Activated CD8-positive, alpha-beta memory T cell treated with anti-CD3 and anti-CD28 coated beads, Interleukin-2, amount 50 U/mL, for 48 hours (primary cell): ENCODE data around the gene ELMO1.

Source experiments
- DNase-seq: peaks from one replicate; pipeline ENCODE4 v3.0.0-alpha.2; 2020

ELMO1 gene

DNA sequence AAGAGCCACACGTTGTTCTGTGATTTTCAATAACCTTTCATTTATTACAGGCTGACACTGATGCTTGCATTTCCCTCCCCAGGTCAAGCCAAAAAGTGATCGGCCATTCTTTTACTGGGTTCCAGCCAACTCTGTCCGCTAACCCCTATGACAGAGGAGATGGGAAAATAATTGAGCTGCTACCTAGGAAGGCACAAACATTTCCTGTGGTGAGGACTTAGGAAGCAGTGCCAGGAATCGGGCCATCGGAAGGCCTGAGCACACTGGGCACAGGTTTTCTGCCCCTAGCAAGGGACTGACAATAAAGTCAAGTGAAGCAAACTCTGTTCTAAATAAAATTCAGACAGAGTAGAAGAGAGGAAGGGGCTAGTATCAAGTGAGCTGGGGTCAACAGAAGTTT is 411.4 kb downstream of the ELMO1 start:
- no peak for DNase-seq

DNA sequence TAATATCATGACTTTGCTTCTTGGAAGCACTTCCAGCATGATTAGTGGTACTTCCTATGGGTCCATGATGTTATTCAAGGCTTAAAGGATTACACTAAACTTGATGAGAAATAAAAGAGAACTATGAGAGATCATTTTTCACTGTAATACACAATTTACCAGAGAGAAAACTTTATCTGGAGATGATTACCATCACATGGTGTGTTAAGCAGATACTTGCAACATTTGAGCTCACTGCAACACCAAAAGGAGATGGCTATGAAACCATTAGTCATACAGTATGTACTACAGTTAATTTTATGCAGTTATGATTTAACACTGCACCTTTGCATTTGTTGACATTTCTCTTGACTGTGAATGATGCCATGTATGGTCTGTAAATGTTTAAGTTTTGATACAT is 413.0 kb downstream of the ELMO1 start:
- no peak for DNase-seq

DNA sequence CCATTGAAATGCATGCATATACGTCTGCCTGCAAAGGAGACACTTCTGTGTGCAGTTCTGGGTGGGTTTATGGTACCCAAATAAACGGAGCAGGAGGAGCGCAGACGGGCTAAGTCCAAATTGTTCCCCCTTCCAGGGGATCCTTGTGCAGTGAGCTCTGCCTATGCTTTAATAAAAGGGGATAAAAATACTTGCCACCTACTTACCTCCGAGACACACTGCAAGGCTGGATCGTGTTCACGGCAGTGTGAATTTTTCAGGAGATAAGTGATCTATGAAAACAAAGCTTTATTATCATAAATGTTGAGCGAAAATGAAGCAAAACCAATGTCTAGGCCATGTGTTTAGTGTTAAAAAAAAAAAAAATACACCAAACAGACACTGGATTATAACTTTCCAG is 415.5 kb downstream of the ELMO1 start:
- no peak for DNase-seq

DNA sequence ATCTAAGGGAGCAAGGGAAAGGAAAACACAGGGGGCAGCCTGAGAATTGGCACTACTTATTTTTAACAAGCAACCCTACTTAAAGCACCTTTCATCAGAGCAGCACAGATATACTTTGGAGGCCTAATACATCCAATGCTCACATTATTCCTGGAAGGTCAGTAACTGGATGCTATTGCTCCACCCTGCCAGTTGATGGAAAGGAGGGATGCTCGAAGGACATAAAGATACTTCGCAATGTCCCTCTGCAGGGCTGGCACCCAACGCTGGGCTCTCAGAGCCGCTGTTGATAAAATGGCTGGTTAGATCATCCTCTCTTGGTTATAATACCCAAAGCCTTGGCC is 416.4 kb downstream of the ELMO1 start:
- DNase-seq: no peak

DNA sequence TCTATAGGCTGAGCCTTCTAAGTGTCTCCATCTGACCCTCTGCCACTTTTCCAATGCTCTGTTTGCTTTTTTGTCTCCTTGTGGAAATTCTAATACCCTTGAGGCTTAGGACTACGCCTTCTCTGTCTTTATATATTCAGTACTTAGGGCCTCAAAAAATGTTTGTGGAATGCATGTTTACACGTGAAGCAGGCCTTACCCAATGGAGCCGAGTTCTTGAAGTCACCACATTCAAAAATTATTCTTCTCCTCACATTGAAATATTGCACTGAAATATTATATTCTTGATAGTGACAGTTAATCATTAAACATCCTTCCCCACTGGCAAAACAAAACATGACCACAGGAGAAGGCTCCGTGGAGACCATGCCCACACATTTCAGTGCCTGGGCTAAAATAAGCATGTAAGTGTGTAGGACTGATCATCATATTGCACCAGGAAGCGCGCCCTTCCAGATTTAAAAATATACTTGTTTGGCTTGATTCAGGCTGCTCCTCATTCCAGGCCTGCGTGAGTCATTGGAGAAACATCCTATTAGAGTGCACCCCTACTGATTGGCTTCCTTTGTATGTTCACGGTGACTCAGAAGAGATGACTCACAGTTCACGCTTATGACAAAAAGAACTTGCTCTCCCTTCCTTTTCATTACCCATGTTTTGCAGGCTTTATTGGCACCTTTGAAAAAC is 416.9 kb downstream of the ELMO1 start:
- DNase-seq: no peak

DNA sequence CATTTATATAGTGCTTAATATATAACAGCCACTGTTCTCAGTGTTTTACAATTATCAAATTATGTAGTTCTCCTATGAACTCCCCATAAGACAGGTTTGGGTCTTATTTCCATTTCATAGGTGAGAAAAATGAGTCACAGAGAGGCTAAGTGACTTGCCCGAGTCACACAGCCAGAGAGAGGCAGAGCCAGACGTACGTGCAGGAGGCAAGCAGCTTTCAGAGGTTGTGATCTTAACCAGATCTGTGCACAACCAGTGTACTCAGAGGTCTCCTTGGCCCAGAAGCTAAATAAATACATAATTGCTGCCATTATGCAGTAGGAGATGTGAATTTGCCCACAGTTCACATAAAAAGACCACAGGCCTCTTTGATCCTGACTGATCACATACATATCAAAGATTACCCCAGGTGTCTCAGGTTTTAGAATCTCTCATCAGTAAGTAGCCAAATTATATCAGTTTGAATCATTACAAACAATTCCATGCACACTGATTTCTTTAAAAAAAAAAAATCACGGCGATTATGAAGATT is 419.7 kb downstream of the ELMO1 start:
- peak; percentile 60 for DNase-seq

DNA sequence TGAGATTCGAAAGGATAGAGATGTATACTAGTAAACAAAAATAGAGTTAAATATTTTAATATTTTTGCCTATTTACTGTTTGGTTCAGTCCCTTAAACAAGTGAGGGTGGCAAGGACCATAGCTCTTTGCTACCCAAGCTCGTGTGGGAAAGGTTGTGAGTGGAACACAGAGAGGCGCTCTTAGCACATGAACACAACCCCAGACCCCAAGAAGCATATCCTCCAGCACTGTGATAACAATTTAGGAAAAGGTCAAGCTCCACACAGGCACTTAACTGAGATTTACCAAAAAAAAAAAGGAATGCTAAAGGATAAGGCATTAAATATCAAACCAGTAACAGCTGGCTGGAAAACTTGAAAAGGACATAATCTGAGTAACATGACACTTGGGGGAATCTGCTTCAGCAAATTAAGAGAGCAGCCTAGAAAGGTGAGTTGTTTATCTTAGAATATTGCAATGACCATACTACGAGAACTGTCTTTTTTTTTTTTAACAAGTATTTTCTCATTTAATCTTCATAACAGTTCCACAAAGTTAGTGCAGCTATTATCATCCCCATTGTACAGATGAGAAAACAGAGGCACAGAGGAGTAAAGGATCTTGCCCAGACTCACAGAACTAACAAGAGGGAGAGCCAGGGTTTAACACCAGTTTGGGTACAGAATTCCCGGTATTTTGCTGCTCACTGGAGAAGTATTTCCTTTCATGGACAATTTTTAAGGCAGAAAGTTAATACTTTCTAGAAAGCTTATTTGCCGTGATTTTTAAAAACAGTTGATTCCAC is 420.9 kb downstream of the ELMO1 start:
- DNase-seq: no peak

DNA sequence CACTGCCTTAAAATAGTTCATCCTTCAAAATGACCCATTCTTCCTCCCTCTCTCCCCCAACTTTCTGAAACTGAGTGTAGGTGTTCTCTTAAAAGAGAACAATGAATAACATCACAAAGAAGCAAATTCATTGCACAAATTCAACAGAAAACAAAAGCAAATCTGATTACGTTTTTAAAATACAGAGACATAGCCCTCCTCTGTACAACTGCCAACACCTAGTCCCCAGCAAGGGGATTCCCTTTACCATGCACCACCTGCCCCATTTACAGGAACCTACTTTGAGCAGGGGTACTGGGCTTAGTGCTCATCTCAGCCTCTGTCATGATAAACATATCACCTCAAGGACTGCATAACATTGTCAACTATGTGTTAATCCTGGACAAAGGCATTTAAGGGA is 421.6 kb downstream of the ELMO1 start:
- no peak for DNase-seq

DNA sequence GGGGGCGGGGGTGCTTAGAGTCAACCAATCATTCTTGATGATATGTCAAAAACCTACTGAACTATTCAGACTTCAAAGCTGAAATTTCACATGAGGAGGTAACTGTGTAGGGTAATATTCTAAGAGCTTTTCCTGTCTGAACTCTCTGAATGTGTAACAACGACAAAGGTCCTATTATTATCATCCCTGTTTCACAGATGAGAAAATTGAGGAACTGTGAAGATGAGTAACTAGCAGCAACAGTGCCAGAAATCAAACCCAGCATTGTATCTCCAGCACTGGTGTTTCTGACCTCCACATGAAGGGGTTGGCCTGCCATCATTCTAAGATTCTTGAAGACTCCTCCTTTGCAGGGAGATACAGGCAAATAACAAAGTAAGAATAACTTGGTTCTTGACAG is 429.7 kb downstream of the ELMO1 start:
- DNase-seq: no peak

DNA sequence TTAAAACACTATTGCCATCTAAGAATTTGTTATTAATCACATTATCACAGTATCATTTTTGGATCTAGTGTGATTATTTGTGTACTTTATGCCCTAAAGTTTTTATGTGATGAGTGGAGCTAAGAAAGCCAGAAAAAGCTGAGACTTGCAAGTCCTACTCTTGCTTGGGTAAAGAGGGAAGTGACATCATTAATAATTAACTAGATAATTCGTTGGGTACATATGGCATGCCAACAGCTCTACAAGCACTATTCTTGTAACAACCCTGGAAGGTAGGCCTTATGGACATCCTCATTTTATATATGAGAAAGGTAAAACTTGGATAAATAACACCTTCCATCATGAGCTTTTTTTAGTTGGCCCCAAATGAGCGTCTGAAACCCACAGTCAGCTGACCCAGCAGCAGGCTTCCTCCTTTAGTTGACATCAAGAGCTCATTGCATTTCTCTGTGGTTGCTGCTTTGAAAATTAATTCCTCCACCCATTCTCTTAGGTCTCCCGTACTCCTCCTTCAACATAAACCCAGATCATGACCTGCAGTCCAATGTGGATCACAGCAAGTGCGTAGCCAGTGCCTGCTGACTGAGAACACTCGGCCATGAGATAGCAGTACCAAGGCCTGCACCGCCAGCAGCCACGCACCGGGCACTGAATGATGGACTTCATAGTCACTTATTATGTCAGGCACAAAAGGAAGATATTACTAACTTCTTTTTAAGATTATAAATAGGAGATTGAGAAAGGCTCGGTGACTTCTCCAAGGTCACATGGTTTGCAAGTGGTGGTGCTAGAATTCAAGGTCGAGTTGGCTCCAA is 432.4 kb downstream of the ELMO1 start:
- DNase-seq: no peak

DNA sequence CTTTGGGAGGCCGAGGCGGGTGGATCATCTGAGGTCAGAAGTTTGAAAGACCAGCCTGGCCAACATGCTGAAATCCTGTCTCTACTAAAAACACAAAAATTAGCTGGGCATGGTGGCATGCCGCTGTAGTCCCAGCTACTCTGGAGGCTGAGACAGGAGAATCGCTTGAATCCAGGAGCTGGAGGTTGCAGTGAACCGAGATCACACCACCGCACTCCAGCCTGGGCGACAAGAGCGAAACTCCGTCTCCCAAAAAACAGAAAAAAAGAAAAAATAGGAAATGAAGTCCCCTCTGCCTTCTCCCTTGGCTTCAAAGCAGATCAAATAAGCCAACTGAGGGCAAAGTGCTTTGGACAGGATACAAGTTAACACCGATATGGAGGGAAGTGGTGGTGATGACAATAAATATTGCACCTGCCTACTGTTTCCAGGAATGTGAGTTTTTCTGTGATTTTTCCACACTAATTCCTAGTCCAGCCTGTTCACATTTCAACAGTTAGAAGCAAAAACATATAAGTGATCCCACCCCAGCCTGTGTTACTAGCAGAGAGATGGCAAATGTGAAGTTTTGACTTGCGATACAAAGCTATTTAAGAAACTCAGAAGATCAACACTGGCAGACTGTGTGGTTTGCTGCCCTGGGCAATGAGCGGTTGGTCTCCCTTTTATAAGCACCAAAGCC is 433.2 kb downstream of the ELMO1 start:
- no peak for DNase-seq

DNA sequence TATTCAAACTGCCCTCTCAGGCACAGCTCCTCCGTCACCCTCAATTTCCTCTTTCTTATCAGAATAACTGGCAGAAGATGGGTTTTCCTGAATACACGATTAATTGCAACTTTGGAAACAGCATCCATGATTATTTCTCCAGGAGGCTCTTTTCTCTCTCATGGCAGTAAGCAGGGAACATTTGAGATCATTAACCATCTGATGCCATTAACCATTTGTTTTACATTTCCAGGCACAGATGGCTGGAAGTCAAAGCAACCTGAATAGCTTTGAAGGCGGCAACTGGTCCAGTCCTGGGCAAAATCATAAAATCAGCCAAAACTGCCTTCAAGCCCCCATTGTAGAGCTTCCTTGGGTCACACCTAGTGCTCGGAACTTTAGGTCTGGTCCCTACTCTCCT is 434.9 kb downstream of the ELMO1 start:
- DNase-seq: no peak

DNA sequence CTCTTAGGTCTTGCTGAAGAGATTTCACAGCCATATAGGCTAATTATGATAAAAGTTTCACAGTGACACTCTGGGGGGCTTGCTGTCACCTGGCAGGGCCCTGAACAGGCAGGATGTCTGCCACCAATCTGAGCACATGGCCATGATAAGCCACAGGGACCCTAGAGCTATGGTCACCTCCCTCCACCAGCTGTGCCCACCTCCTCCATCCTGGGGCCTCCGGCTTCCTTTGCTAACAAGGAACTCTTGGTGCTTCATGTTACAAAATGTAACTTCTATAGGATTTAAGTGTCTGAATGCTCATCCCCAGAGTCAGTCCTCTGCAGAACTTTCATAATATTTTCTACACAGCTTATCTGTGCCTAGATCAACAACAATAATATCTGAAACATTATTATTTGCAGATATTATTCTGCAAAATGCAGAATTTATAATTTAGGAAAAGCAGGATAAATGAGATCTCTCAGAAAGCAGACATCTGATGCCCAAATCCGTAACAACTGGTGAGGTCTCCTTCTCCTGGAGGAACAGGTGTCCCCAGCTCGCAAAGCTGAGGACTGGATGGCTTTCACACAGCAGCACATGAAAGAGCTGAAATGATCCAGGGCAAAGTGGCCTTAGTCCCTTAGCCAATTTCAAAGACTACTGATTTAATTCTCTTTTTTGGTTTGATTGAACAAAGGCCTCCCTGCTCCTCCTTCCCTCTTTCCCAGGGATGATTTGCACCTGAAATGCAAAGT is 437.3 kb downstream of the ELMO1 start:
- no peak for DNase-seq

DNA sequence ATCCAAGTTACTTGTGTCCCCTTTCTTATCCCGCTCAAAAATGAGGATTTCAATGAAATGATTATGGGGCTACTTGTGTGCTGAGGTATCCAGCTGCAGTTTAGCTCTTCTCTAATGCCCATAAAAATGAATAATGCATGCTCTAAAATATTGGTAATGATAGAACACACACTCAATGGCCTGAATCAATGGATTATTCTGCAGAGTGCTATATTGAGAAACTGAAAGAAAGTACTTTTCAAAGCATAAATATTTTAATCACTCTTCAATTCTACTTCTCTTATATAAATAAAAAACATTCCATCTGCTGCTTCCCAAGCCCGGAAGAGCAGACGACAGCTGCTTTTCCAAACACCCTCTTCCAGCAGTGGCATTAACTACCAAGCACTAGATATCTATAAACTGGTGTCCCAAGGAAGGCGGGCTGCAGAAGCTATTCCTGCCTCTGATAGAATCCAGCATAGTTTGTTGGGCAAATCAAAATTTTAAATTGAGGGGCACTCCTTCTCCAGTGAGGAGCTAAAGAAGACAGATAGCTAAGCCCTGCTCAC is 439.5 kb downstream of the ELMO1 start:
- no peak for DNase-seq

DNA sequence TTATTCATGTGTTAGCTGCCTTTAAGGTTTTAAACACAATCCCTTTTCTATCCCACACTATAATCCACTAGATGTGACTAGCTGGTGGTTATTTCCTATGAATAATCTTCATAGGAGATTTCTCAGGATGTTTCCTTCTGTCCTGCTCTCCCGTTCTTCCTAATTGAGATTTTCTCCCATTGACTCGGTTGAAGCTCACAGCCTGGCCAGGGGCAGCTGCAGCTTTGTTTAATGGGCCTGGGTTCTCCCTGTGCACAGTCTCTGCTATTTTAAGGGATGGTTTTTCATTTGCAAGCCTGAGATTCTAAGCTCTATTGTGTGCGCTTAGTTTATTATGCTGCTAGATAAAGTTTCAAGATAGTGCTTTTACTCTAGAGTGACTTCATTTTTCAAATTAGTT is 441.0 kb downstream of the ELMO1 start:
- DNase-seq: no peak

DNA sequence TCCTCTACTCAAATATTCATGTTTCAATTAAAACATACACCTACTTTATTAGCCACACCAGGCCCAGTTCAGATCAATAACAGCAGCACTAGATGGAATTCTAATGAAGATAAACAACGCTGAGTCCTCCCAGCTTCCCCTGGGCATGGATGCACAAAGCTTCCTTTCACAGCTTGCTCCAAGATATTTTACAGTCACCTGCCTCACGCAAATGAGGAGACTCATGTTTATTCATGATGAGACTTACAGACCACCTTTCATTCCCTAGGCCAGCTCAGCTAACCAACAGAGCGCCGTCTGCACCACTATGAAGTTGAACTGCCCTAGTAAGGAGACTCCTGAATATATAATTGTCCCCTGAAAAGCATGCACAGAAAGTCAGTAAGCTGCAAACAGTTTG is 441.4 kb downstream of the ELMO1 start:
- DNase-seq: no peak

DNA sequence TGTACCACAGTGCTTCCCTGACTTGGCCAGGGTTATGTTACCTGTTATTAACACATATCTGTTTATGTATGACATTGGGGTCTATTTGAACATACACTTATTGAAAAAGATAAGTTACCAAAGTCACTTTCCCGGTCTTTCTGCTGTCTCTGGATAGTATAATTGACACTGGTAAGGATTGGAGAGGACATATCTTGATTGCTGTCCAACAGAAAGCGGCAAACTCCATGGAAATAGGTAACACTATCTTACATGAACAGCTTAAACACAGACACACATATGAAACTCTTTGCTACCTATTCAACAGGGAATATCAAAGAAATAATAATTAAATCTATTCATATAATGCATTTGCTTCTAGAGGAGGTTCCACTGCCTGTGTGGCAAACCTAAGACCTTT is 441.9 kb downstream of the ELMO1 start:
- no peak for DNase-seq

DNA sequence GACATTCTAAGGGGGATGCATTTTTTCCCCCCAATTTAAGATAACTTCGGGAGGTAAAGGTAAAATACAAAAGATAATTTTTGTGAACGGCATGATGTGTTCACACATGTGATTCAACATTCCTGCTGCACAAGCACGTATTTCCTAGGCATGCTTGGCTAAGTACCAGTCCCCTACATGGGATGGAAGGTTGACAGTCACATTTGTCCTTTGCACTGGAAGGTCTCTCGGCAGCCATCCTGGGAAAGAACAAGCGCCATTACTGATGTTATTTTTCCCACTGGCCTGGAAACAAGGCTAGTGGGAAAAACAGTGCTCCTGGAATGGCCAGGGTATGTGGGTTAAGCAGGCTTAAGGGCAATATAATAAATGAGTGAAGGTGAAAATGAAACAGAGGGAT is 448.2 kb downstream of the ELMO1 start:
- DNase-seq: no peak

DNA sequence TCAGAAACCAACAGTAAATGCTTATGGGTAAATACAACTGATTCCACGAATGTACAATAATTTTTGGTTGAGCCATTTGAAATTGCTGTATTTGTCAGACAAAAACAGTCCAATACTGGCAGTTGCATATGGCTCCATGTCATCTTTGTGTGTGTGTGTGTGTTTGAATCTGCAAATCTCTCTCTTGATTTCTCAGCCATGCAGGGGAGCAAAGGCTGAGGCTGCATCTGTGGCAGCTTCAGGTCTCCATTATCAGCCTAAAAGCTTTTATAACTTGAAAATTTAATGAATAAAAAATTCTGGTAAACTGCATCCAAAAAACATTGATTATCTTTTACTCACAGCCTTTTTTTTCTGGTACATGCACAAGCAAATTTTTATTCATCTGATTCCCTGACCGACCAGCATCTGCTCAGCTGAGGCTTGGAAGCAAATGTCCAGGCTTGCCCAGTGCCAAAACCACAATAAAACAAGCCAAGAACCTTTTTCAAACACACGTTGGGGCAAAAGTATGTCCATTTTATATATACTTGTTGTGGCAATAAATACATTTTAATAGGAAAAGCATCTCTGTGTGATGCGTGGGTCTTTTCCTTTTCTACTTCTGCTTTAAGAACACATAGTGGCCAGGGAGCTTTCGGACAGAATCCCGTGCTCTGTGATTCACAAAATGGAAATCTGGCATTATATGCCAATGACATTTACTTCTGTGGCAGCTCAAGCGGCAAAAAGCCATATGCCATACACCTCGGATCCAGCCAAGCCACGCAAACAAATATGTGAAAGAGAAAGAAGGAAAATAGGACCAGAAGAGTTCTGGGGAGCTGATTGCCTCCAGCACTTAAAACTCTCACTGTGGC is 448.8 kb downstream of the ELMO1 start:
- DNase-seq: no peak

DNA sequence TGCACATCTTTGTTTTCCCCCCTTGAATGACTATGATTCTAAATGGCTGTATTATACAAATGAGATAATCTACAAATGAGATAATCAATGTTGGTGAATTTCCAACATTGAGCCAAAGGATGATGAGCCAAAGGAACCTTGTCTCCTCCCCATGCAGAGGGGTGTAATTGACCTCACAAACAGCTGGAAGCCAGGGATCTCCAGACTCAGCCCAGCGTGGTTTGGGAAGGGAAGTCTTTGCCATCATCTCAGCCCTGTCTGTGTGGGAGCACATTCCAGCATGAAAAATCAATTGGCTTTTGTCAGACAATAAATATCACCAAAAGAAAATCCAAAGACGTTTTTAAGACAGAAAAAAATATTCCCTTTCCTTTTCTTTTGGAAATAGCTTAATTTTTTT is 452.9 kb downstream of the ELMO1 start:
- no peak for DNase-seq

DNA sequence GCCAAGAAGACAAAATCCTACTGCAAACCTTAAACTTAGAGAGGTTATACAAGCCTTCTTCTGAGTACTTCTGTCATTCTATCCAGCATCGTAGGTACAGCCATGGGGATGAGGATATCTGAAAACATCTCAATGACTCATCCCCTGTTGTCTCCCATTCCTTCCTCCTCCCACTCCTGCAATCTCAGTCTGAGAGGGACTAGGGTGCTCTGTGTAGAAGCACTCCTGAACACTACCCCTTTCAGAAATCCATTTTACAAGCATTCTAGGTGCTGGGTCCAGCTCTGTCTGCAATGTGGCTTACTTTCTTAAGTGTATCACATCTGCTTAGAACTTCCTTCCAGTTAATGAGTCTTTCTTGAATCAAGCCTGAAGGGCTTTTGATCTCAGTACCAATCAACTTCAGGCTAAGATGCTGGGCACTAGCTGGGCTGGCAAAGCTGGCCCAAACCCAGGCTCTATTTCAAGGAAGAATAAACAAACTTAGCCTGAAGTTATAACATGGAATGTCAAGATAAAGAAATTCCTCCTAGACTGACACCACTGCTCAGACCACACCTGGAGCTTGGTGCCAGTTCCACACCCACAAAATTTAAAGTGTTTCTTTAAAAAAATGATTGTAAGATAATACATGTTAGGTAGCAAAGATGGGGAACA is 454.1 kb downstream of the ELMO1 start:
- DNase-seq: no peak
